Stomach (tissue), 4 donors: Measurements from ENCODE around the gene LGR5.

Experiments used
- CTCF ChIP-seq, 7 experiments: fragments of 450-650 bp in 4 of 7; fragments of 200-600 bp in 3 of 7; sonication (generic) in 3 of 7; IDR thresholded peaks; one replicate each; pipeline ENCODE4 v1.5.1; 2016 to 2019; ENCODE audit warnings: antibody characterized with exemption in 7 of 7, control low read depth in 2 of 7, mild to moderate bottlenecking in 1 of 7
- EP300 ChIP-seq: sonication (generic); formaldehyde crosslinking; IDR thresholded peaks from one replicate; pipeline ENCODE4 v1.6.1; 2017; ENCODE audit warnings: antibody characterized with exemption
- POLR2A ChIP-seq, 4 donors: fragments of 450-650 bp; IDR thresholded peaks; one replicate each; pipeline ENCODE4 v1.6.1; 2016; ENCODE audit warnings: antibody characterized with exemption in 4 of 4, control low read depth in 2 of 4, mild to moderate bottlenecking in 1 of 4, moderate library complexity in 1 of 4
- POLR2AphosphoS5 ChIP-seq, 3 donors: sonication (generic); formaldehyde crosslinking; IDR thresholded peaks; one replicate each; pipeline ENCODE4 v1.6.1; 2016; ENCODE audit warnings: antibody characterized with exemption in 3 of 3

- no peak for TF ChIP-seq CTCF (IDR thresholded peaks at IDR 0.05)
- no peak for TF ChIP-seq POLR2A (IDR thresholded peaks at IDR 0.05)
- no peak for TF ChIP-seq POLR2AphosphoS5 (IDR thresholded peaks at IDR 0.05)
- no peak for TF ChIP-seq EP300
Observed at GRCh38 chr12:71475280-71475679, 35.7 kb downstream of the LGR5 start.
